MM.1S (cell line): ENCODE results near the gene WNT5A.

ENCODE experiments used
- DNase-seq: peaks from one replicate; pipeline ENCODE4 v3.0.0-alpha.2; 2015
- H2AFZ ChIP-seq: fragments of 300-600 bp; sonication (generic); 2 replicates; pipeline ENCODE4 v1.6.0; 2016; ENCODE audit warnings: antibody characterized with exemption, low read length
- H3F3A ChIP-seq: fragments of 300-600 bp; sonication (generic); 2 replicates; pipeline ENCODE4 v1.6.1; 2016; ENCODE audit warnings: mild to moderate bottlenecking, antibody characterized with exemption, low read length, moderate library complexity, mixed read lengths; ENCODE audit not compliant: insufficient read depth
- H3K27ac ChIP-seq: fragments of 300-600 bp; sonication (generic); 2 replicates; pipeline ENCODE4 v1.5.1; 2016; ENCODE audit warnings: mild to moderate bottlenecking, low read length
- H3K27me3 ChIP-seq: fragments of 300-600 bp; sonication (generic); replicated peaks from 2 replicates; pipeline ENCODE4 v1.6.0; 2016; ENCODE audit warnings: low read length; ENCODE audit not compliant: insufficient read depth
- H3K36me3 ChIP-seq: fragments of 300-600 bp; sonication (generic); replicated peaks from 2 replicates; pipeline ENCODE4 v1.6.1; 2016; ENCODE audit warnings: mild to moderate bottlenecking, low read length, mixed read lengths; ENCODE audit not compliant: insufficient read depth
- H3K4me1 ChIP-seq: fragments of 300-600 bp; sonication (generic); 2 replicates; pipeline ENCODE4 v1.6.1; 2016; ENCODE audit warnings: low read length, mixed read lengths
- H3K4me2 ChIP-seq: fragments of 300-600 bp; sonication (generic); 2 replicates; pipeline ENCODE4 v1.6.0; 2016; ENCODE audit warnings: low read depth, low read length
- H3K4me3 ChIP-seq: fragments of 300-600 bp; sonication (generic); 2 replicates; pipeline ENCODE4 v1.5.1; 2016; ENCODE audit warnings: low read length, mixed read lengths
- H3K79me2 ChIP-seq: fragments of 300-600 bp; sonication (generic); 2 replicates; pipeline ENCODE4 v1.6.1; 2016; ENCODE audit warnings: mixed run types, low read length, mixed read lengths
- H3K9ac ChIP-seq: fragments of 300-600 bp; sonication (generic); 2 replicates; pipeline ENCODE4 v1.6.1; 2016; ENCODE audit warnings: low read length, mixed read lengths
- H3K9me2 ChIP-seq: fragments of 300-600 bp; sonication (generic); replicated peaks from 2 replicates; pipeline ENCODE4 v1.6.1; 2016; ENCODE audit warnings: mild to moderate bottlenecking, low read length, mixed read lengths; ENCODE audit not compliant: insufficient read depth
- H3K9me3 ChIP-seq: fragments of 300-600 bp; sonication (generic); replicated peaks from 2 replicates; pipeline ENCODE4 v1.6.1; 2016; ENCODE audit warnings: mild to moderate bottlenecking, low read length, mixed read lengths; ENCODE audit not compliant: insufficient read depth
- H4K20me1 ChIP-seq: fragments of 300-600 bp; sonication (generic); 2 replicates; pipeline ENCODE4 v1.6.1; 2016; ENCODE audit warnings: mild to moderate bottlenecking, low read length, moderate library complexity, mixed read lengths; ENCODE audit not compliant: insufficient read depth
- CTCF ChIP-seq: fragments of 300-600 bp; sonication (generic); IDR thresholded peaks from 2 replicates; pipeline ENCODE4 v1.5.1; 2016; ENCODE audit warnings: antibody characterized with exemption, low read length, mixed read lengths
- EZH2 ChIP-seq: fragments of 300-600 bp; sonication (generic); optimal IDR thresholded peaks from 2 replicates; pipeline ENCODE3; 2017; ENCODE audit warnings: low read depth, mild to moderate bottlenecking, antibody characterized with exemption, low read length, mixed read lengths
- EZH2phosphoT487 ChIP-seq: fragments of 300-600 bp; sonication (generic); IDR thresholded peaks from 2 replicates; pipeline ENCODE4 v1.6.1; 2018; ENCODE audit warnings: antibody characterized with exemption, low read length

WNT5A gene

GRCh38 chr3:55500555-55501330 lies 13.6 kb upstream of the WNT5A start:
- Histone ChIP-seq H3K9ac (no peak overlapping the region), H3K4me1 (no peaks in the 10 kb centered on the region), H3K4me2 (no peak overlapping the region), H2AFZ (no peak overlapping the region), H3F3A (no peaks in the 10 kb centered on the region), H3K9me3 (no peaks in the 10 kb centered on the region), H3K27ac (no peak overlapping the region), H3K4me3 (no peak overlapping the region), H3K36me3 (no peaks in the 10 kb centered on the region), H3K79me2 (no peaks in the 10 kb centered on the region), H3K27me3 (no peaks in the 10 kb centered on the region), H4K20me1 (no peaks in the 10 kb centered on the region), H3K9me2 (no peaks in the 10 kb centered on the region)
- TF ChIP-seq EZH2phosphoT487: no peak
- DNase-seq: no peak

- DNase-seq: no peak
- Histone ChIP-seq H3F3A (no peaks in the 10 kb centered on the region), H3K4me3 (no peak overlapping the region), H3K79me2 (no peaks in the 10 kb centered on the region), H3K9me3 (no peaks in the 10 kb centered on the region), H2AFZ (no peak overlapping the region), H3K4me2 (no peak overlapping the region), H4K20me1 (no peaks in the 10 kb centered on the region), H3K27ac (no peak overlapping the region), H3K36me3 (no peaks in the 10 kb centered on the region), H3K4me1 (no peaks in the 10 kb centered on the region), H3K9ac (no peak overlapping the region), H3K9me2 (no peaks in the 10 kb centered on the region), H3K27me3 (no peaks in the 10 kb centered on the region)
- TF ChIP-seq CTCF (no peak), EZH2phosphoT487 (no peak), EZH2 (no peak)
These were observed 11.4 kb upstream of the WNT5A start for GRCh38 chr3:55498520-55498919.

- no peaks in the 10 kb centered on the region for H3F3A ChIP-seq
These were observed 10.1 kb upstream of the WNT5A start for GRCh38 chr3:55497250-55497649.

More at GRCh38 chr3:55497250-55497649, 10.1 kb upstream of the WNT5A start:
- Histone ChIP-seq H4K20me1 (no peaks in the 10 kb centered on the region), H3K79me2 (no peaks in the 10 kb centered on the region), H3K4me3 (no peak overlapping the region), H2AFZ (no peak overlapping the region), H3K4me1 (no peaks in the 10 kb centered on the region), H3K36me3 (no peaks in the 10 kb centered on the region), H3K9ac (no peak overlapping the region), H3K27ac (no peak overlapping the region), H3K9me2 (no peaks in the 10 kb centered on the region), H3K9me3 (no peaks in the 10 kb centered on the region), H3K27me3 (no peaks in the 10 kb centered on the region), H3K4me2 (no peak overlapping the region)
- DNase-seq: no peak
- TF ChIP-seq EZH2: no peak
- no peak for TF ChIP-seq CTCF
- TF ChIP-seq EZH2phosphoT487: no peak
